Glutamatergic neuron (in vitro differentiated cells): ENCODE results near the gene SYNGAP1. TPM values are rescaled to one million over a fixed set of nuclear protein-coding genes. Genes with fewer than 3 reads are reported as not detected.
"Not testable (repeated sequence)": the region's sequence is repeated elsewhere in the genome, so short reads cannot be mapped to it uniquely, and the experiment has no call there.

ENCODE experiments used
- DNase-seq: peaks from one replicate; pipeline ENCODE4 v3.0.0; 2022
- H3K27ac Mint-ChIP-seq: one replicate; pipeline ENCODE4 v1.8.0; 2020; ENCODE audit warnings: mild to moderate bottlenecking, mixed read lengths, inconsistent platforms; ENCODE audit not compliant: unreplicated experiment
- H3K27me3 Mint-ChIP-seq: one replicate; pipeline ENCODE4 v1.8.0; 2020; ENCODE audit warnings: mild to moderate bottlenecking, moderate library complexity, mixed read lengths, inconsistent platforms; ENCODE audit not compliant: unreplicated experiment
- H3K36me3 Mint-ChIP-seq: one replicate; pipeline ENCODE4 v1.8.0; 2020; ENCODE audit warnings: mild to moderate bottlenecking, mixed read lengths, inconsistent platforms; ENCODE audit not compliant: unreplicated experiment
- H3K4me1 Mint-ChIP-seq: one replicate; pipeline ENCODE4 v1.8.0; 2020; ENCODE audit warnings: mild to moderate bottlenecking, low read depth, mixed read lengths, inconsistent platforms; ENCODE audit not compliant: unreplicated experiment
- H3K4me3 Mint-ChIP-seq: one replicate; pipeline ENCODE4 v1.8.0; 2020; ENCODE audit warnings: mild to moderate bottlenecking, mixed read lengths, inconsistent platforms; ENCODE audit not compliant: unreplicated experiment
- H3K9me3 Mint-ChIP-seq: one replicate; pipeline ENCODE4 v1.8.0; 2020; ENCODE audit warnings: mild to moderate bottlenecking, moderate library complexity, mixed read lengths, inconsistent platforms; ENCODE audit not compliant: unreplicated experiment
- CTCF ChIP-seq: fragments of 200-600 bp; sonication (generic); IDR thresholded peaks from one replicate; pipeline ENCODE4 v1.5.0; 2021; ENCODE audit not compliant: partially characterized antibody, unreplicated experiment
- long read RNA-seq: library from polyadenylated mRNA; unstranded; transcript quantifications from one replicate; pipeline ENCODE4 v2.0.0, GENCODE V29; 2020; ENCODE audit not compliant: unreplicated experiment
- total RNA-seq: library from RNA; stranded (reverse); fragmentation: NEBNext Ultra II Directional; extraction: Animal tissue kit (Norgen Biotek cat#: 25700); gene quantifications from one replicate; pipeline ENCODE4 v1.2.1, GENCODE V29; 2021; ENCODE audit not compliant: unreplicated experiment

SYNGAP1 gene
- total RNA-seq = 75.1 TPM
- long read RNA-seq = 0 reads

GRCh38 chr6:33419580-33420490 is at the start of gene SYNGAP1:
SYNGAP1 (plus strand) TSS chr6:33420065; CDS start chr6:33420265, 200 bp downstream.
- Mint-ChIP-seq H3K27me3 (peaks cover 30% of the 10 kb centered on the region), H3K4me1 (peaks cover 60% of the 10 kb centered on the region), H3K36me3 (peaks cover 15% of the 10 kb centered on the region), H3K4me3 (peak within 1 kb of the TSS; percentile 97), H3K9me3 (peaks cover 24% of the 10 kb centered on the region), H3K27ac (peak within 1 kb of the TSS; percentile 98)
- no peak for TF ChIP-seq CTCF
- DNase-seq = peak; percentile 80

GRCh38 chr6:33371901-33372300 is 48.0 kb upstream of the SYNGAP1 start:
- not testable (repeated sequence) for H3K27ac Mint-ChIP-seq, H3K4me3 Mint-ChIP-seq, H3K27me3 Mint-ChIP-seq, H3K36me3 Mint-ChIP-seq, H3K9me3 Mint-ChIP-seq, DNase-seq
- peaks cover 17% of the 10 kb centered on the region for H3K4me1 Mint-ChIP-seq

GRCh38 chr6:33372526-33373123 is 47.2 kb upstream of the SYNGAP1 start:
- DNase-seq = no peak
- H3K4me3 Mint-ChIP-seq = no peak overlapping the region
- no peaks in the 10 kb centered on the region for H3K9me3 Mint-ChIP-seq
- peaks cover 3% of the 10 kb centered on the region for H3K27me3 Mint-ChIP-seq
- no peaks in the 10 kb centered on the region for H3K36me3 Mint-ChIP-seq
- H3K4me1 Mint-ChIP-seq = peaks cover 17% of the 10 kb centered on the region
- TF ChIP-seq CTCF = no peak
- H3K27ac Mint-ChIP-seq = no peak overlapping the region

GRCh38 chr6:33373960-33374910 is 45.6 kb upstream of the SYNGAP1 start:
- no peaks in the 10 kb centered on the region for H3K9me3 Mint-ChIP-seq
- no peak for TF ChIP-seq CTCF
- no peak for DNase-seq
- H3K36me3 Mint-ChIP-seq = no peaks in the 10 kb centered on the region
- H3K27ac Mint-ChIP-seq = no peak overlapping the region
- H3K4me3 Mint-ChIP-seq = no peak overlapping the region
- H3K4me1 Mint-ChIP-seq = peaks cover 17% of the 10 kb centered on the region
- H3K27me3 Mint-ChIP-seq = peaks cover 3% of the 10 kb centered on the region

GRCh38 chr6:33375143-33375671 is 44.7 kb upstream of the SYNGAP1 start:
- Mint-ChIP-seq H3K4me3 (no peak overlapping the region), H3K36me3 (no peaks in the 10 kb centered on the region), H3K27ac (no peak overlapping the region), H3K27me3 (peaks cover 3% of the 10 kb centered on the region), H3K9me3 (no peaks in the 10 kb centered on the region), H3K4me1 (peaks cover 17% of the 10 kb centered on the region)
- TF ChIP-seq CTCF = no peak
- no peak for DNase-seq
